ENCODE measurements around the gene FNDC3B.

- TF ChIP-seq CTCF (IDR thresholded peaks at IDR 0.05) = no peak
- no peak for TF ChIP-seq POLR2A (IDR thresholded peaks at IDR 0.05)
- TF ChIP-seq POLR2AphosphoS5 (IDR thresholded peaks at IDR 0.05; ENCODE audit: insufficient read depth in 1 of 2, low read depth in 1 of 2) = peak; percentile 25 to 49
Measured at GRCh38 chr3:172155897-172156585, 116.7 kb downstream of the FNDC3B start.

Data from vagina (tissue), 2 donors.